LNCaP clone FGC (cell line): ENCODE data around the gene SGPL1.
A peak's percentile ranks its signal among the peaks of the same experiment; 100 is the strongest.

Experiments used
- DNase-seq: peaks from one replicate; pipeline ENCODE4 v3.0.0-alpha.2; 2011; ENCODE audit warnings: low read depth
- H3K4me3 ChIP-seq: 2 replicates; pipeline ENCODE4 v1.5.1; 2011; ENCODE audit warnings: mild to moderate bottlenecking, low read depth, low read length, control low read depth
- TF ChIP-seq, protein P1 (sequence below): IDR thresholded peaks from 2 replicates; pipeline ENCODE4 v1.5.1; 2012; ENCODE audit warnings: mild to moderate bottlenecking; ENCODE audit not compliant: control insufficient read depth, insufficient read depth; ENCODE audit errors: extremely low read depth

SGPL1 gene

DNA sequence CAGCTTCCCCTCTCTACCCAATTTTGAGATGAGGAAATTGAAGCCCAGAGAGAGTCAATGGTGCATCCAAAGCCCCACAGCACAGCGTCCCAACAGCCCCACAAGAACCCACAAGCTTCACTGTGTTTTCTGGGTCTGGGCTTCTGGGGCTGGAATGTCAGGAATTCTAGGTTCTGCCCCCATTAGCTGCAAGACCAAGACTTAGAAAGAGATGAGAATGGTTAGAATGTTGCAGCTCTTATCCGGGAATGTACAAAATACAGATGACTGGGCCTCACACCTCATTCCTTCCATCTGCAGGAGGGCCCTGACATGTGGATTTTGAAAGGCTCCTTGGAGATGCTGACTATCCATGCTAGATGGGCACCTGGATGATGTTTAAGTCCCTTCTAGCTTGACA, 6.0 kb upstream of the SGPL1 start:
- DNase-seq = no peak
- no peak overlapping the region for H3K4me3 ChIP-seq
- TF ChIP-seq, protein P1, sequence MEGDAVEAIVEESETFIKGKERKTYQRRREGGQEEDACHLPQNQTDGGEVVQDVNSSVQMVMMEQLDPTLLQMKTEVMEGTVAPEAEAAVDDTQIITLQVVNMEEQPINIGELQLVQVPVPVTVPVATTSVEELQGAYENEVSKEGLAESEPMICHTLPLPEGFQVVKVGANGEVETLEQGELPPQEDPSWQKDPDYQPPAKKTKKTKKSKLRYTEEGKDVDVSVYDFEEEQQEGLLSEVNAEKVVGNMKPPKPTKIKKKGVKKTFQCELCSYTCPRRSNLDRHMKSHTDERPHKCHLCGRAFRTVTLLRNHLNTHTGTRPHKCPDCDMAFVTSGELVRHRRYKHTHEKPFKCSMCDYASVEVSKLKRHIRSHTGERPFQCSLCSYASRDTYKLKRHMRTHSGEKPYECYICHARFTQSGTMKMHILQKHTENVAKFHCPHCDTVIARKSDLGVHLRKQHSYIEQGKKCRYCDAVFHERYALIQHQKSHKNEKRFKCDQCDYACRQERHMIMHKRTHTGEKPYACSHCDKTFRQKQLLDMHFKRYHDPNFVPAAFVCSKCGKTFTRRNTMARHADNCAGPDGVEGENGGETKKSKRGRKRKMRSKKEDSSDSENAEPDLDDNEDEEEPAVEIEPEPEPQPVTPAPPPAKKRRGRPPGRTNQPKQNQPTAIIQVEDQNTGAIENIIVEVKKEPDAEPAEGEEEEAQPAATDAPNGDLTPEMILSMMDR = no peak

DNA sequence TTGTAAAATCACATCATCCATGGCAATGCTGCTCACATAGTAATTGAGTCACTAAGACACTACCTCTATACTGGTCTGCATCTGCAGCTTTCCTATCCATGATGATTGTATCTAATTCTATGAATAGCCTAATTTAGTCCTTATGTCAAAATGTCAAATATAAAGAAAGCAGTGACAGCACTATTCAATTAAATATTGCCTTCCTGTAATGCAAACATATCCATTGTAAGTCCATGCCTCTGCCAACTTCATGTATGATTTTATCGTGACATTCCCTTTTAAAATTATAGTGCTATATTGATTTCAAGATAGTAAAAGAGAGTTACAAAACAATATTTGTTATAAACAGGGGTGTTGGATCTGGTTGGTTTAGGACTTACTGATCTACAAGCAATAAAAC, 4.8 kb upstream of the SGPL1 start:
- DNase-seq = no peak
- TF ChIP-seq, protein P1 = no peak
- no peak overlapping the region for H3K4me3 ChIP-seq

DNA sequence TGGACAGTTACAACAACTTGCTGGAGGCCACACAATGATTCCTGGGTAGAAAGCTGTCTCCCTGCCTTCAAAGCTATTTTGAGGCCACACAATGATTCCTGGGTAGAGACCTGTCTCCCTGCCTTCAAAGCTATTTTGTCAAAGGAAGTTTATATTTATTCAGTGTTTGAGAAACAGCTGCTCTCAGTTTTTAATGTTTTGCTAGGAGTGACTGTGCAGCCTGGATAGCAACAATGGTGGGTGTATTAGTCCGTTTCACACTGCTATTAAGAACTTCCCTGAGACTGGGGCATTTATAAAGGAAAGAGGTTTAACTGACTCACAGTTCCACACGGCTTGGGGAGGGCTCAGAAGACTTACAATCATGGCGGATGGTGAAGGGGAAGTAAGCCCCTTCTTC, 3.9 kb upstream of the SGPL1 start:
- no peak for DNase-seq
- no peak overlapping the region for H3K4me3 ChIP-seq
- TF ChIP-seq, protein P1 = no peak

DNA sequence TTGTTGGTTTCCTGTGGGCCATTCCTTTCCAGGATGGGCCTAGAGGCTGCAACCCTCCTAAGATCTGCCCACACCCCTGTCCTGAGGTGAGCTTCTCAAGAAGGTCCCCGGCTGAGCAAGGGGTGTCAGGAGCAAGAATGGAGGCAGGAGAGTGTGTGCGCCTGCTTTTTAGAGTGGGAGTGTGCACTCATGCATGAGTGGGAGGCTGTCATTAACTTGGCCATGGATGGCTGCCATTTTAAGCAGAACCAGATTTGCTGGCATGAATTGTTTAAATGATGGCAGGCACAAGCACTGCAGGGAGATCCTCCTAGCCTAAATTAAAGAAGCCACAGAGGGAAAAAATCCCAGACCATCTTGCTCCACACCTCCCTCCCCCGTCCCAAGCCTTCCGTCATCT, 2.9 kb upstream of the SGPL1 start:
- TF ChIP-seq, protein P1 = no peak
- DNase-seq = no peak
- H3K4me3 ChIP-seq = no peak overlapping the region

DNA sequence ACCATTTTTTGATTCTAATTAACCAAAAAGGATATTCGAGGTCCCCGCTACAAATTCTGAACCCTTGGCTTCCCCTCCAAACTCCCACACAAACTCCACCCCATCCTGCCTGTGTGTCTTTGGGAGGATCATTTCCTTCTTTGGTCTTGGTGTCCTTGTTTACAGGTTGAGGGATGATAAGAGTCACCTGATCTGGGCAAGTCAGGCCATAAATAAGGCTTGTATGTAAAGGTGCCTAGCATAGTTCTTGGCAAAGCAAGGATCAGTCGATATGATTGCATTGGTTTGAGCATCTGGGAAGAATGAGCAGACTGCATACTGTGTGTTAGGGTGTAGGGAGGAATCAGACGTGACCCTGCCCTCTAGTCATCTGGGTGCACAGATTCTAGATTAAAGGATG, 1.6 kb upstream of the SGPL1 start:
- no peak overlapping the region for H3K4me3 ChIP-seq
- no peak for DNase-seq
- TF ChIP-seq, protein P1 = no peak

DNA sequence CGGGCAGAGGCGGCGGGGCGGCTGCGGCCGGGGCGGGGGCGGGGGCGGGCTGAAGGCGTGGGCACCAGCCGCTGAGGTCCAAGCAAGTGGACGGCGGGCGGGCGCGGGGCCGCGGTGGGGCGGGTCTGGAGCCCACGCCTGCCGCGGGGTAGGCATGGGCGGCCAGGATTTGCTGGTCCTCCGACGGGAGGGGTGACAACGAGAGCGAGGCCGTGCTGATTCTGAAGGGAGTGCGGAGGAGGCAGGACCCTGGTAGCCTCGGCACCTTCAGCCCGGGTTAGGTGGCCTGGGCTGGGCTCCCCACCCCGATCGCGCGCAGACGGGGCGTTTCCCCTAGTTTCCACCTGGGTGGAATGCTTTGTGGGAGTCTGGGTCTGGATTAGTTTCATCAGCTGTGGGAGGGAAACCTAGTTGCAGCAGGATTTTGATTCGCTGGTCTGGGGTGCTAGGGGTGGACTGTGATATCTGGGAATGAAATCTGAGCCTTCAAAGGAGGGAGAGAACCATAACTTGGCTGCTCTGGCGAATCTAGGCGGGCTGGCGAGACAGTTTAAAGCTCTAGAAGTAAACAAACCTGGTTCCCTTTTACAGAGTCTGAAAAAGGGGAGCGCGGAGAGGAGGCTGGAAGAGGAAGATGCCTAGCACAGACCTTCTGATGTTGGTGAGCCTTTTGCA, 609 bp downstream of the SGPL1 start:
- TF ChIP-seq, protein P1 = no peak
- DNase-seq = peak; percentile 75
- peak overlapping the region; percentile 61 for H3K4me3 ChIP-seq
